Measurements from ENCODE around the gene ASIC4. TPM values are rescaled to one million over a fixed set of nuclear protein-coding genes. Genes with fewer than 3 reads are reported as not detected.

ASIC4 gene
- total and polyA plus RNA-seq, 2 of the 4 experiments (the other 2 are of a cell fraction) = 0.10 TPM; not detected in 1

DNA sequence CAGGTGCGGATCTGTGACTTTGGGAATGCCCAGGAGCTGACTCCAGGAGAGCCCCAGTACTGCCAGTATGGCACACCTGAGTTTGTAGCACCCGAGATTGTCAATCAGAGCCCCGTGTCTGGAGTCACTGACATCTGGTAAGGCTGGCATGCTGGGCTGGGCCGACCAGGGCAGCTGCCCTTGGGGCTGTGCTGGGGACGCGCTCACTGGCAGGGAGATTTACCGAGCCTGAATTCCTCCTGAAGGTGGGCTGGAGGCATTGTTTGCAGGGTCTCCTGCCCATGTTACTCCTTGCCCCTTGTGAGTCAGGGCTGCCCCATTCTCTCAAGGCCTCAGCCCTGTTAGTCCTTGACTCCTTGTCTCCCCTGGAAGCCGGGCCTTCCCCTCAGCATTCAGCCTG, 34.3 kb upstream of the ASIC4 start:
- H3K9ac ChIP-seq (ENCODE audit: low read depth, low read length) = no peak overlapping the region
- no peak overlapping the region for H2BK120ac ChIP-seq (ENCODE audit: low read depth, low read length)
- H2BK20ac ChIP-seq (ENCODE audit: low read depth, low read length) = no peak overlapping the region
- intact Hi-C loops (cut with micrococcal nuclease) (no loop called here), dilution Hi-C loops (cut with HindIII; ENCODE audit: low sequenced_read_pairs, unreplicated experiment) (no loop called here), in situ Hi-C loops (cut with MboI; ENCODE audit: low sequenced_read_pairs) (no loop called here)
- H3K56ac ChIP-seq (ENCODE audit: extremely low read depth, insufficient read depth, low read length) = no peak overlapping the region
- peaks cover 3% of the 10 kb centered on the region; the same call in 1 of the 2 replicates for H3K4me1 ChIP-seq (ENCODE audit: control insufficient read depth, insufficient read depth, low read length)
- no peak overlapping the region for H3K4ac ChIP-seq (ENCODE audit: low read depth, low read length)
- H3K9me3 ChIP-seq (ENCODE audit: control insufficient read depth, insufficient read depth, low read length) = no peaks in the 10 kb centered on the region
- no peak overlapping the region for H4K5ac ChIP-seq (ENCODE audit: low read depth, low read length)
- H3K27me3 ChIP-seq (ENCODE audit: control insufficient read depth, insufficient read depth, low read length) = no peaks in the 10 kb centered on the region
- peaks cover 46% of the 10 kb centered on the region for H3K36me3 ChIP-seq (ENCODE audit: control insufficient read depth, insufficient read depth, low read length)
- no peak overlapping the region for H3K23ac ChIP-seq (ENCODE audit: low read depth, low read length)
- H3K4me2 ChIP-seq (ENCODE audit: low read depth, low read length) = no peak overlapping the region
- no TSS peak for BruUV-seq (replicated peaks)
- H4K20me1 ChIP-seq (ENCODE audit: insufficient read depth, low read length) = no peaks in the 10 kb centered on the region
- H2AK9ac ChIP-seq (replicated peaks; ENCODE audit: low read depth, low read length, poor library complexity) = no peak overlapping the region
- WGBS, 2 experiments (ENCODE audit: extremely low coverage in 2 of 2, insufficient read length in 1 of 2) = 81% methylated on average over 4 of the region's 8 CpGs; no CpG with 5 or more reads in 1 of the 2 experiments
- DNase-seq (no peak), ATAC-seq (ENCODE audit: low read depth) (no peak)
- H4K8ac ChIP-seq (ENCODE audit: low read depth in 2 of 2, low read length in 2 of 2) = no peak overlapping the region
- H3K4me3 ChIP-seq (ENCODE audit: insufficient read depth, low read depth, low read length) = no peak overlapping the region
- no peak overlapping the region for H3K18ac ChIP-seq (ENCODE audit: low read depth, low read length)
- no peak overlapping the region for H2AFZ ChIP-seq (replicated peaks; ENCODE audit: low read length, poor library complexity)
- H3K27ac ChIP-seq (ENCODE audit: insufficient read depth, low read length) = no peak overlapping the region
- H3K79me1 ChIP-seq (ENCODE audit: low read depth in 1 of 2, low read length in 2 of 2) = no peaks in the 10 kb centered on the region
- H2AK5ac ChIP-seq (ENCODE audit: low read depth, low read length) = no peak overlapping the region
- POLR2A ChIA-PET (ENCODE audit: unreplicated experiment) = no interaction called here
- no peak overlapping the region for H2BK15ac ChIP-seq (ENCODE audit: low read depth, low read length)
- CTCF ChIA-PET = no interaction called here
- no peak overlapping the region for H2BK5ac ChIP-seq (ENCODE audit: low read depth, low read length, poor library complexity, severe bottlenecking)
- no peaks in the 10 kb centered on the region for H3K9me1 ChIP-seq (ENCODE audit: insufficient read depth, low read length)
- no peak for TF ChIP-seq CEBPB (IDR thresholded peaks at IDR 0.05; ENCODE audit: low read depth, low read length)
- no peak for TF ChIP-seq FOS (IDR thresholded peaks at IDR 0.05; ENCODE audit: low read depth, low read length)
- no peak for TF ChIP-seq MAFK (IDR thresholded peaks at IDR 0.05; ENCODE audit: low read depth, low read length)
- TF ChIP-seq RFX5 (IDR thresholded peaks at IDR 0.05; ENCODE audit: low read depth, low read length) = no peak
- no peak for TF ChIP-seq BHLHE40 (IDR thresholded peaks at IDR 0.05; ENCODE audit: low read depth, low read length)
- no peak for TF ChIP-seq MAZ (IDR thresholded peaks at IDR 0.05; ENCODE audit: borderline replicate concordance, low read depth, low read length)
- no peak for TF ChIP-seq MXI1 (IDR thresholded peaks at IDR 0.05; ENCODE audit: borderline replicate concordance, low read depth, low read length)
- TF ChIP-seq, protein P1, sequence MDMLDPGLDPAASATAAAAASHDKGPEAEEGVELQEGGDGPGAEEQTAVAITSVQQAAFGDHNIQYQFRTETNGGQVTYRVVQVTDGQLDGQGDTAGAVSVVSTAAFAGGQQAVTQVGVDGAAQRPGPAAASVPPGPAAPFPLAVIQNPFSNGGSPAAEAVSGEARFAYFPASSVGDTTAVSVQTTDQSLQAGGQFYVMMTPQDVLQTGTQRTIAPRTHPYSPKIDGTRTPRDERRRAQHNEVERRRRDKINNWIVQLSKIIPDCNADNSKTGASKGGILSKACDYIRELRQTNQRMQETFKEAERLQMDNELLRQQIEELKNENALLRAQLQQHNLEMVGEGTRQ (IDR thresholded peaks at IDR 0.05; ENCODE audit: low read depth, low read length) = no peak
- no peak for TF ChIP-seq CHD1 (IDR thresholded peaks at IDR 0.05; ENCODE audit: low read depth, low read length)
- TF ChIP-seq SMC3 (IDR thresholded peaks at IDR 0.05; ENCODE audit: low read depth, low read length) = no peak
- TF ChIP-seq RAD21 (IDR thresholded peaks at IDR 0.05; ENCODE audit: low read length) = no peak
- TF ChIP-seq, protein P2, sequence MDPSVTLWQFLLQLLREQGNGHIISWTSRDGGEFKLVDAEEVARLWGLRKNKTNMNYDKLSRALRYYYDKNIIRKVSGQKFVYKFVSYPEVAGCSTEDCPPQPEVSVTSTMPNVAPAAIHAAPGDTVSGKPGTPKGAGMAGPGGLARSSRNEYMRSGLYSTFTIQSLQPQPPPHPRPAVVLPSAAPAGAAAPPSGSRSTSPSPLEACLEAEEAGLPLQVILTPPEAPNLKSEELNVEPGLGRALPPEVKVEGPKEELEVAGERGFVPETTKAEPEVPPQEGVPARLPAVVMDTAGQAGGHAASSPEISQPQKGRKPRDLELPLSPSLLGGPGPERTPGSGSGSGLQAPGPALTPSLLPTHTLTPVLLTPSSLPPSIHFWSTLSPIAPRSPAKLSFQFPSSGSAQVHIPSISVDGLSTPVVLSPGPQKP (IDR thresholded peaks at IDR 0.05; ENCODE audit: borderline replicate concordance, low read depth, low read length) = no peak
- TF ChIP-seq NFE2L2 (IDR thresholded peaks at IDR 0.05; ENCODE audit: low read depth, low read length) = no peak
- TF ChIP-seq RCOR1 (IDR thresholded peaks at IDR 0.05; ENCODE audit: insufficient replicate concordance, low read length) = no peak
- TF ChIP-seq, protein P3, sequence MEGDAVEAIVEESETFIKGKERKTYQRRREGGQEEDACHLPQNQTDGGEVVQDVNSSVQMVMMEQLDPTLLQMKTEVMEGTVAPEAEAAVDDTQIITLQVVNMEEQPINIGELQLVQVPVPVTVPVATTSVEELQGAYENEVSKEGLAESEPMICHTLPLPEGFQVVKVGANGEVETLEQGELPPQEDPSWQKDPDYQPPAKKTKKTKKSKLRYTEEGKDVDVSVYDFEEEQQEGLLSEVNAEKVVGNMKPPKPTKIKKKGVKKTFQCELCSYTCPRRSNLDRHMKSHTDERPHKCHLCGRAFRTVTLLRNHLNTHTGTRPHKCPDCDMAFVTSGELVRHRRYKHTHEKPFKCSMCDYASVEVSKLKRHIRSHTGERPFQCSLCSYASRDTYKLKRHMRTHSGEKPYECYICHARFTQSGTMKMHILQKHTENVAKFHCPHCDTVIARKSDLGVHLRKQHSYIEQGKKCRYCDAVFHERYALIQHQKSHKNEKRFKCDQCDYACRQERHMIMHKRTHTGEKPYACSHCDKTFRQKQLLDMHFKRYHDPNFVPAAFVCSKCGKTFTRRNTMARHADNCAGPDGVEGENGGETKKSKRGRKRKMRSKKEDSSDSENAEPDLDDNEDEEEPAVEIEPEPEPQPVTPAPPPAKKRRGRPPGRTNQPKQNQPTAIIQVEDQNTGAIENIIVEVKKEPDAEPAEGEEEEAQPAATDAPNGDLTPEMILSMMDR (conservative IDR thresholded peaks at IDR 0.05; ENCODE audit: low read depth, low read length) = no peak
- no peak overlapping the region for H3K14ac ChIP-seq (replicated peaks; ENCODE audit: low read depth, low read length)
- no peak overlapping the region for H4K91ac ChIP-seq (ENCODE audit: insufficient read depth, low read depth, low read length)
